Loucy (cell line): ENCODE data around the gene GLT1D1.

Experiments used
- H2AFZ ChIP-seq: fragments of 200-600 bp; sonication (generic); 2 replicates; pipeline ENCODE4 v1.6.0; 2016; ENCODE audit warnings: antibody characterized with exemption, mild to moderate bottlenecking, low read length, moderate library complexity
- H3F3A ChIP-seq: fragments of 200-600 bp; 2 replicates; pipeline ENCODE4 v1.6.0; 2016; ENCODE audit warnings: antibody characterized with exemption, low read depth, mild to moderate bottlenecking
- H3K27me3 ChIP-seq: fragments of 200-600 bp; sonication (generic); 2 replicates; pipeline ENCODE4 v1.6.1; 2014; ENCODE audit warnings: low read length, mild to moderate bottlenecking; ENCODE audit not compliant: insufficient read depth, poor library complexity, severe bottlenecking
- H3K36me3 ChIP-seq: fragments of 200-600 bp; sonication (generic); 2 replicates; pipeline ENCODE4 v1.6.1; 2016; ENCODE audit warnings: low read length; ENCODE audit not compliant: insufficient read depth
- H3K4me1 ChIP-seq: fragments of 200-600 bp; sonication (generic); 2 replicates; pipeline ENCODE4 v1.5.1; 2014; ENCODE audit warnings: low read length, mild to moderate bottlenecking; ENCODE audit not compliant: insufficient read depth, poor library complexity, severe bottlenecking
- H3K4me2 ChIP-seq: fragments of 200-600 bp; sonication (generic); 2 replicates; pipeline ENCODE4 v1.6.0; 2014; ENCODE audit warnings: antibody characterized with exemption, low read length, low read depth, mild to moderate bottlenecking; ENCODE audit not compliant: poor library complexity, severe bottlenecking
- H3K4me3 ChIP-seq: fragments of 200-600 bp; sonication (generic); 2 replicates; pipeline ENCODE4 v1.5.1; 2014; ENCODE audit warnings: low read length, mild to moderate bottlenecking, mixed read lengths; ENCODE audit not compliant: poor library complexity, severe bottlenecking
- H3K79me2 ChIP-seq: fragments of 200-600 bp; sonication (generic); 2 replicates; pipeline ENCODE4 v1.6.1; 2014; ENCODE audit warnings: low read length; ENCODE audit not compliant: insufficient read depth
- H3K9ac ChIP-seq: fragments of 200-600 bp; sonication (generic); 2 replicates; pipeline ENCODE4 v1.6.0; 2014; ENCODE audit warnings: mild to moderate bottlenecking, low read depth, low read length, moderate library complexity; ENCODE audit not compliant: poor library complexity, severe bottlenecking
- H3K9me2 ChIP-seq: fragments of 200-600 bp; sonication (generic); replicated peaks from 2 replicates; pipeline ENCODE4 v1.6.1; 2016; ENCODE audit warnings: low read depth, low read length, mixed read lengths
- H3K9me3 ChIP-seq: fragments of 200-600 bp; sonication (generic); 2 replicates; pipeline ENCODE4 v1.6.1; 2014; ENCODE audit warnings: mild to moderate bottlenecking, antibody characterized with exemption, low read length, low read depth; ENCODE audit not compliant: insufficient read depth
- H4K20me1 ChIP-seq: fragments of 200-600 bp; sonication (generic); 2 replicates; pipeline ENCODE4 v1.6.0; 2014; ENCODE audit warnings: antibody characterized with exemption, low read length, mild to moderate bottlenecking; ENCODE audit not compliant: insufficient read depth, poor library complexity, severe bottlenecking
- EZH2phosphoT487 ChIP-seq: fragments of 200-600 bp; IDR thresholded peaks from 2 replicates; pipeline ENCODE4 v1.6.1; 2018; ENCODE audit warnings: antibody characterized with exemption, mild to moderate bottlenecking, moderate library complexity, borderline replicate concordance
- TF ChIP-seq, protein P1 (sequence below): fragments of 200-600 bp; sonication (generic); conservative IDR thresholded peaks from 2 replicates; pipeline ENCODE4 v1.5.1; 2014; ENCODE audit warnings: mild to moderate bottlenecking, antibody characterized with exemption, low read length

The GLT1D1 gene

GRCh38 chr12:128929057-128929456, 75.8 kb downstream of the GLT1D1 start:
- TF ChIP-seq EZH2phosphoT487, result no peak
- TF ChIP-seq, protein P1, sequence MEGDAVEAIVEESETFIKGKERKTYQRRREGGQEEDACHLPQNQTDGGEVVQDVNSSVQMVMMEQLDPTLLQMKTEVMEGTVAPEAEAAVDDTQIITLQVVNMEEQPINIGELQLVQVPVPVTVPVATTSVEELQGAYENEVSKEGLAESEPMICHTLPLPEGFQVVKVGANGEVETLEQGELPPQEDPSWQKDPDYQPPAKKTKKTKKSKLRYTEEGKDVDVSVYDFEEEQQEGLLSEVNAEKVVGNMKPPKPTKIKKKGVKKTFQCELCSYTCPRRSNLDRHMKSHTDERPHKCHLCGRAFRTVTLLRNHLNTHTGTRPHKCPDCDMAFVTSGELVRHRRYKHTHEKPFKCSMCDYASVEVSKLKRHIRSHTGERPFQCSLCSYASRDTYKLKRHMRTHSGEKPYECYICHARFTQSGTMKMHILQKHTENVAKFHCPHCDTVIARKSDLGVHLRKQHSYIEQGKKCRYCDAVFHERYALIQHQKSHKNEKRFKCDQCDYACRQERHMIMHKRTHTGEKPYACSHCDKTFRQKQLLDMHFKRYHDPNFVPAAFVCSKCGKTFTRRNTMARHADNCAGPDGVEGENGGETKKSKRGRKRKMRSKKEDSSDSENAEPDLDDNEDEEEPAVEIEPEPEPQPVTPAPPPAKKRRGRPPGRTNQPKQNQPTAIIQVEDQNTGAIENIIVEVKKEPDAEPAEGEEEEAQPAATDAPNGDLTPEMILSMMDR, result no peak
- Histone ChIP-seq H3K4me3 (no peak overlapping the region), H3K9me2 (no peaks in the 10 kb centered on the region), H3K79me2 (no peaks in the 10 kb centered on the region), H3K4me1 (peaks cover 4% of the 10 kb centered on the region), H3K9me3 (no peaks in the 10 kb centered on the region), H3K36me3 (no peaks in the 10 kb centered on the region), H4K20me1 (no peaks in the 10 kb centered on the region), H2AFZ (no peak overlapping the region), H3F3A (no peaks in the 10 kb centered on the region), H3K9ac (no peak overlapping the region), H3K27me3 (no peaks in the 10 kb centered on the region), H3K4me2 (no peak overlapping the region)

DNA sequence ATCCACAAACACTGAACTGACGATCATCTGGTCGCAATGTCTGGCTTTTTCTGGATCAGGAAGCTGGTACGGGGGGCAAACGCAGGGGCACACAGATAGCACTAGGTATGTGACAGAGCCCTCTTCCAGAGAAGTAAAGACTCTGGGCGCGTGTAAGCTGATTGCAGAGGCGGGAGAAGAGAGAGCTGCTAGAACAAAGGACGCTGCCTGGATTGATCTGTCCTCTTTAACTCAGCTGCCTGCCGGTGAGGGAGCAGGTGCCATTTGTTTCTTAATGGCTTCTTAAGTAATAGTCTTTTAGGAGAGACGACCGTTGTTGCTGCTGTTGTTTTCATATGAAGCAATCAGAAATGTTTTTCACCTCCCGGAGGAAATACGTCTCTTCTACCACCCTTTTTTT, 77.3 kb downstream of the GLT1D1 start:
- H2AFZ ChIP-seq, result no peak overlapping the region
- H3F3A ChIP-seq, result no peaks in the 10 kb centered on the region
- no peaks in the 10 kb centered on the region for H3K36me3 ChIP-seq
- H3K9ac ChIP-seq, result no peak overlapping the region
- H3K79me2 ChIP-seq, result no peaks in the 10 kb centered on the region
- H3K4me2 ChIP-seq, result no peak overlapping the region
- H3K9me2 ChIP-seq, result no peaks in the 10 kb centered on the region
- no peaks in the 10 kb centered on the region for H3K9me3 ChIP-seq
- no peaks in the 10 kb centered on the region for H3K27me3 ChIP-seq
- peaks cover 5% of the 10 kb centered on the region for H3K4me1 ChIP-seq
- TF ChIP-seq, protein P1, result no peak
- TF ChIP-seq EZH2phosphoT487, result no peak
- H4K20me1 ChIP-seq, result no peaks in the 10 kb centered on the region
- no peak overlapping the region for H3K4me3 ChIP-seq

- no peaks in the 10 kb centered on the region for H3K79me2 ChIP-seq
- no peak overlapping the region for H2AFZ ChIP-seq
- H3F3A ChIP-seq, result no peaks in the 10 kb centered on the region
- H3K36me3 ChIP-seq, result no peaks in the 10 kb centered on the region
- no peaks in the 10 kb centered on the region for H4K20me1 ChIP-seq
- H3K4me2 ChIP-seq, result no peak overlapping the region
- H3K9me3 ChIP-seq, result no peaks in the 10 kb centered on the region
- H3K4me3 ChIP-seq, result no peak overlapping the region
- no peak overlapping the region for H3K9ac ChIP-seq
- TF ChIP-seq EZH2phosphoT487, result no peak
- TF ChIP-seq, protein P1, result no peak
- H3K9me2 ChIP-seq, result no peaks in the 10 kb centered on the region
- H3K27me3 ChIP-seq, result no peaks in the 10 kb centered on the region
- H3K4me1 ChIP-seq, result peaks cover 15% of the 10 kb centered on the region
Measured at GRCh38 chr12:128932521-128932920, 79.2 kb downstream of the GLT1D1 start.
